ENCODE measurements around the gene LCE3B.
A peak's percentile ranks its signal among the peaks of the same experiment; 100 is the strongest.
"Not testable (repeated sequence)": the region's sequence is repeated elsewhere in the genome, so short reads cannot be mapped to it uniquely, and the experiment has no call there.

The LCE3B gene

GRCh38 chr1:152613511-152613910, at the start of gene LCE3B:
TSS of gene LCE3B (plus strand) at chr1:152613811. CDS start at chr1:152613811, 0 bp downstream.
- in situ Hi-C loops (cut with MboI; ENCODE audit: low sequenced_read_pairs, unreplicated experiment), result no loop called here
- no peak for DNase-seq (ENCODE audit: low spot score)
- no peak for TF ChIP-seq CTCF (IDR thresholded peaks at IDR 0.05; ENCODE audit: borderline replicate concordance, control extremely low read depth, extremely low read depth, insufficient read depth, missing control alignments)

GRCh38 chr1:152565115-152565514, 48.5 kb upstream of the LCE3B start:
- in situ Hi-C loops (cut with MboI; ENCODE audit: low sequenced_read_pairs, unreplicated experiment), result no loop called here
- DNase-seq (ENCODE audit: low spot score), result peak; percentile 42
- TF ChIP-seq CTCF (IDR thresholded peaks at IDR 0.05; ENCODE audit: borderline replicate concordance, control extremely low read depth, extremely low read depth, insufficient read depth, missing control alignments), result no peak

GRCh38 chr1:152565535-152566215, 47.9 kb upstream of the LCE3B start:
- in situ Hi-C loops (cut with MboI; ENCODE audit: low sequenced_read_pairs, unreplicated experiment), result no loop called here
- no peak for DNase-seq (ENCODE audit: low spot score)
- no peak for TF ChIP-seq CTCF (IDR thresholded peaks at IDR 0.05; ENCODE audit: borderline replicate concordance, control extremely low read depth, extremely low read depth, insufficient read depth, missing control alignments)

- no peak for TF ChIP-seq CTCF (IDR thresholded peaks at IDR 0.05; ENCODE audit: borderline replicate concordance, control extremely low read depth, extremely low read depth, insufficient read depth, missing control alignments)
- in situ Hi-C loops (cut with MboI; ENCODE audit: low sequenced_read_pairs, unreplicated experiment), result no loop called here
- DNase-seq (ENCODE audit: low spot score), result no peak
Observed at GRCh38 chr1:152566681-152567080, 46.9 kb upstream of the LCE3B start, which contains the start of gene LCE3E. TSS of gene LCE3E (minus strand) at chr1:152566780. CDS start at chr1:152566208, 572 bp downstream.

GRCh38 chr1:152577168-152577567, 36.4 kb upstream of the LCE3B start:
- TF ChIP-seq CTCF (IDR thresholded peaks at IDR 0.05; ENCODE audit: borderline replicate concordance, control extremely low read depth, extremely low read depth, insufficient read depth, missing control alignments), result no peak
- peak; percentile 39 for DNase-seq (ENCODE audit: low spot score)
- in situ Hi-C loops (cut with MboI; ENCODE audit: low sequenced_read_pairs, unreplicated experiment), result no loop called here

- in situ Hi-C loops (cut with MboI; ENCODE audit: low sequenced_read_pairs, unreplicated experiment); DNase-seq (ENCODE audit: low spot score): not testable (repeated sequence)
Observed at GRCh38 chr1:152579526-152579925, 34.1 kb upstream of the LCE3B start.

GRCh38 chr1:152580433-152580832, 33.2 kb upstream of the LCE3B start, which contains the start of gene LCE3D:
TSS of gene LCE3D (minus strand) at chr1:152580516. CDS start at chr1:152579936, 580 bp downstream.
- in situ Hi-C loops (cut with MboI; ENCODE audit: low sequenced_read_pairs, unreplicated experiment), result no loop called here
- DNase-seq (ENCODE audit: low spot score), result no peak
- TF ChIP-seq CTCF (IDR thresholded peaks at IDR 0.05; ENCODE audit: borderline replicate concordance, control extremely low read depth, extremely low read depth, insufficient read depth, missing control alignments), result no peak
